AG09319 (cell line): Measurements from ENCODE around the gene DOCK1.

ENCODE experiments used
- DNase-seq: peaks from one replicate; pipeline ENCODE4 v3.0.0-alpha.2; 2010; ENCODE audit warnings: low read depth; ENCODE audit errors: extremely low read depth
- CTCF ChIP-seq: IDR thresholded peaks from 2 replicates; pipeline ENCODE4 v1.5.1; 2011; ENCODE audit warnings: low read depth, mild to moderate bottlenecking, inconsistent platforms, low read length, moderate library complexity

DOCK1 gene

GRCh38 chr10:127196282-127197153 lies 291.3 kb downstream of the DOCK1 start, which contains the start of gene INSYN2A:
Gene INSYN2A (minus strand): TSS chr10:127196591. CDS start chr10:127176395, 20,196 bp downstream.
- peak; percentile 26 for TF ChIP-seq CTCF
- no peak for DNase-seq

GRCh38 chr10:127197154-127197432 lies 291.9 kb downstream of the DOCK1 start:
- TF ChIP-seq CTCF, result no peak
- DNase-seq, result no peak

- DNase-seq, result no peak
- no peak; the same call in 1 of the 2 replicates for TF ChIP-seq CTCF
Observed at GRCh38 chr10:127198307-127198706, 293.1 kb downstream of the DOCK1 start.

- no peak for DNase-seq
- TF ChIP-seq CTCF, result no peak
Observed at GRCh38 chr10:127198721-127199120, 293.5 kb downstream of the DOCK1 start.

GRCh38 chr10:127200646-127201045 lies 295.4 kb downstream of the DOCK1 start:
- no peak for DNase-seq
- TF ChIP-seq CTCF, result no peak

- DNase-seq, result no peak
- TF ChIP-seq CTCF, result no peak
Observed at GRCh38 chr10:127203067-127203466, 297.8 kb downstream of the DOCK1 start.

GRCh38 chr10:127207081-127207480 lies 301.9 kb downstream of the DOCK1 start:
- no peak for DNase-seq
- no peak for TF ChIP-seq CTCF
